ENCODE data around the gene ZNRD2.

- TF ChIP-seq POLR2A (IDR thresholded peaks at IDR 0.05) (no peak), CTCF (IDR thresholded peaks at IDR 0.05) (no peak)
Measured at GRCh38 chr11:65532388-65533064, 37.8 kb upstream of the ZNRD2 start.
